Stimulated activated CD4-positive, alpha-beta T cell treated with anti-CD3 and anti-CD28 coated beads, Interleukin-4, amount 100 ng/mL, for 24 hours (primary cell): ENCODE data around the gene GPR108.

Experiments used
- DNase-seq: peaks from one replicate; pipeline ENCODE4 v3.0.0-alpha.2; 2020

GPR108 gene

DNA sequence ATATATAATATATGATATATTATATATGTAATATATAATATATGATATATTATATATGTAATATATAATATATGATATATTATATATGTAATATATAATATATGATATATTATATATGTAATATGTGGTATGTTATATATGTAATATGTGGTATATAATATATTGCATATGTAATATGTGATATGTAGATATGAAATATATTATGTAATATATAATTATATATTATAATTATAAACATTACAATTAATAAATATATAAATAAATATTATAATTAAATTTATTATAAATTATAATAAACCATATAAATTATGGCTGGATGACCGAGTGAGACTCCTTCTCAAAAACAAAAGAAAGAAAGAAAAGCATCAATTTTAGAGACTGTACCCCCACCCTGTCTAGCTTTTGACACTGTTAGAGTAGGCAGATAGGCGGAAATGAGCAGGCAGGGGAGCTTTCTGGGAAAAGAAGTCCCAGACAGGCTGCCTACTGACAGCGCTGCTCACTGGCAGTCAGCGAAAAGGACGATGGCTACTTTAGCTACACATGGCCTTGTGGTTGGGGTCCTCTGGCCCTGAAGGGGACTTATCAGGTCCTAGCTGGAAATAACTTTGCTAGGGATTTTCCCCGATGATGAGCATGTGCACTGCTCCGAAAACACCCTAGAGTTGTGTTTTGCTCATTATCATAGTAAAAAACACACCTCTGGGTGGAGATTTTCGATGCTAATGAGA, 36.6 kb downstream of the GPR108 start:
- no peak for DNase-seq

DNA sequence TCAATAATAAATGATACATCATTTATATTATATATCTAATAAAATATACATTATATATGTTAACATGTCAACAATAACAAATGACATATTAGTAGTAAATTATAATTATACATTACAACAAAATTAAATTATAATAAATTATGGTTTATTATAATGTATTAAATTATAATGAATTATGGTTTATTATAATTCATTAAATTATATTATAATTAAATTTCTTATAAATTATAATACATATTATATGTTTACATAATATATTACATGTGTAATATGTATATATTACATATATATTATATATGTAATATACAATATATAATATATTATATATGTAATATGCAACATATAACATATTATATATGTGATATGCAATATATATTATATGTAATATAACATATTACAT, 37.4 kb downstream of the GPR108 start:
- DNase-seq: no peak

DNA sequence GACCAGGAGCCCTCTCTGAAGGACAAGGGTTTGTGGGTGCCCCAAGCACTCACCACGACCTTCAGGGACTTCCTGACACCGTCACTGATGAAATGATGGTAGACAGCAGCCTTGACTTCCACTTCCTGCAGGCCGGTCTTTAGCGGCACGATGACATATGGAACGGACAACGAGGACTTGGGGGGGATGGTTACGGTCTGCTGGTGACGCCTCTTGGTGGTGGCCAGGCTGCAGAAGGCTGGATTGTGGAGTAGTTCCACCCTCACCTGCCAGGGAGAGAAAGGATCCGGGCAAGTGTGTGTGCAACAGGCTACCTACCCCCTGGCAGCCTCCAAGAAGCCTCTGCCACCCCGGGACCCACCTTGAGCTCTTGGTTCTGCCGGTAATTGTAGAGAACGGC, 40.1 kb downstream of the GPR108 start:
- DNase-seq: no peak

DNA sequence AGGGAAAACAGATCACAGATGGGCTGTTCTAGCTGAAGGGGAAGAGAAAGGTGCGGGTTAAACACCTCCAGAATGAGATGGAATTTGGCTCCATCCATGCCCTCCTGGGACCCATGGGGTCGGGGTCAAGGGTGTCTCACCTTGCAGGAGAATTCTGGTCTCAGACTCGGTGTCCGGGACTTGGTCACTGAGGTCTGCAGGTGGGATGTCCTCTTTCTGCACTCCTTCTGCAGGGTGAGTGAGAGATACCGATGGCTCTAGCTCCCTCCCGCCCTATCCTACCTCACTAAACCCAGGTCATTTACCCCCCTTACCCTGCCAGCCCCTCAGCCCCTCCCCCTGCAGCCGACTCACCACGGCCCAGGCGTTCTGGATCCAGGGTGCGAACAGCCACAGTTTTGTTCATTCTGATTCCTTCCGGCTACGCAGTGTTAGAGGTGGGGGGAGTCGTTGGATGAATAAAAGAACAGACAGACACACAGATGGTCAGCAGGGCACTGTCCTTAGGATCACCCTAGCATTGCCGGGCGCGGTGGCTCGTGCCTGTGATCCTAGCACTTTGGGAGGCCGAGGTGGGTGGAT, 41.0 kb downstream of the GPR108 start:
- DNase-seq: no peak

DNA sequence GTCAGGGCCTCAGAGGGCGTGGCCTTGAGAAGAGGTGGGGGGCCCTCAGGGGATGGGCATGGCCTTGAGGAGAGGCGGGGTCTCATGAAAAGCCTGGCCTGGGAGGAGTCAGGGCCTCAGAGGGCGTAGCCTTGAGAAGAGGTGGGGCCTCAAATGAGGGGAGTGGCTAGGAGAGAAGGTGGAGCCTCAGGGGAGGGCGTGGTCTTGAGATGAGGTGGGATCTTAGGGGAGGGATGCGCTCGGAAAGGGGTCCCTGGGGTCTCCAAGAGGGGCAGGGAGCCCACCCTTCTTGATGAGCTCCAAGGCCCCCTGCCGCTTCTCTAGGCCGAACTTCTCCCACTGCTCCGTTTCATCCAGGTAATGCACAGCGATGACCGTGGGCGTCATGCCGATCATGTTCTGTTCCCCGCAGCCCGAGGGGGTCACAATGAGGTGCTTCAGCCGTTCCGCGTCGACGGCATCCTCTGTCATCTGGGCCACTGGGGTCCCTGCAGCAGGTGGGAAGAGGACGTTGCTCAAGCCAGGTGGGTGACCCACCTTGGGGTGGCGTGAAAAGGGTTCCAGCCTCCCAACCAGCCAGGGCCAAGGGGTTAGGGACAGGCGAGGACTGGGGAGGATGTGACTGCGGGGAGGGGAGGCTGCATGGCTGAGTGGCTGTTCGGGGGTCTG, 43.1 kb downstream of the GPR108 start:
- no peak for DNase-seq

DNA sequence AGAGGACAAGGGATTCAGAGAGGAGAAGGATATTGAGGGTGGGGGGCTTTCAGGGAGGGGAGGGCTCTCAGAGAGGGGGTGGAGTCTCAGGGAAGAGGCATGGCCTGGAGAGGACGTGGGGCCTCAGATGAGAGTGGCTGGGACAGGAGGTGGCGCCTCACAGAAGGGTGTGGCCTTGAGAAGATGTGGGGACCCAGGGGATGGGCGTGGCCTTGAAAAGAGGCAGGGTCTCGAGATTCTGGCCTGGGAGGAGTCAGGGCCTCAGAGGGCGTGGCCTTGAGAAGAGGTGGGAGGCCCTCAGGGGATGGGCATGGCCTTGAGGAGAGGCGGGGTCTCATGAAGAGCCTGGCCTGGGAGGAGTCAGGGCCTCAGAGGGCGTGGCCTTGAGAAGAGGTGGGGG, 43.7 kb downstream of the GPR108 start:
- DNase-seq: no peak

DNA sequence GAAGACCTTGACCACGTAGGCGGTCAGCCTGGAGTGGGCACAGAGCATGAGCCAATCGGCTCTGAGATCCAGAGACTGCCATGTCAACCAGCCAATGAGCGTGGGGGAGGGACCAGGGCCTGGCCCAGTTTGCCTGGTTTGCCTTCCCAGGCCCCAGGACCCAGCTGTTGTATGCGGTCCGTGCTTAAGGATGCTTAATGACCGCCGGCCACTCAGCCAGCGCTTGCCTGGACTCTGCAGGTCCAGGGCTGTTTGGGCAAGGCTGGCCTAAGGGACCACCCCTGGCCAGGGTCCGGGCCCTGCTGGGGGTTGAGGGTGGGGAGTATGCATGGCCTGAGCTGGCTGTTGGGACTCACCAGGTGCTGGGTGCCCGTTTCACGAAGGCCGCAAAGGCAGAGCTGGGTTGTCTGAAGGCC, 44.3 kb downstream of the GPR108 start:
- no peak for DNase-seq

DNA sequence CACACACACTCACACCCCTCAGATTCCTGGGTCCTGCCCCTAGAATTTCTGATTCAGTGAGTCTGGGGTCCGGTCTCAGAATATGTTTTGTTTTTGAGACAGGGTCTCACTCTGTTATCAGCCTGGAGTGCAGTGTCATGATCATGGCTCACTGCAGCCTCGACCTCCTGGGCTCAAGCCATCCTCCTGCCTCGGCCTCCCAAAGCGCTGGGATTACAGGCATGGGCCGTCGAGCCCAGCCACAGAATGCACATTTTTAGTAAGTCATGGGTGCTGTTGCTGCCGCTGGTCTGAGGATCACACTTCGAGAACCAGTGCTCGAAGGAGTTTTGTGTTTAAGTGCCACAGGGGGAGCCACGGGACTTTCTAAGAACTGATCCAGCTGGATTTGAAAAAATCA, 45.4 kb downstream of the GPR108 start:
- no peak for DNase-seq

DNA sequence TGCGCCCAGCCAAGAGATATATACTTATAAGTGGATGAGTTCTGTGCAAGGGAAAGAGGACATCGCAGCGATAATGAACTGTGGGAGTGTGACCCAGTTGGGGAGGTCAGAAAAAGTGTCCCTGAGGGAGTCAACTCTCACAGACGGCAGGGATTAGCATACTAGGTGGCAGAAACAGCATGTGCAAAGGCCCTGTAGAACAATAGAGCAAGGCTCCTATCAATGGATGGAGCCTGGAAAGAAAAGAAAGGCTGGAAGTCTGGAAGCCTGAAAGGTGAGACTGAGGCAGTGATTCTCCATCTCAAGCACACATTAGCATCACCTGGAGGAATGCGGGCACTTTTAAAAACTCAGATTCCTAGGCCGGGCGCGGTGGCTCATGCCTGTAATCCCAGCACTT, 46.0 kb downstream of the GPR108 start:
- DNase-seq: no peak

DNA sequence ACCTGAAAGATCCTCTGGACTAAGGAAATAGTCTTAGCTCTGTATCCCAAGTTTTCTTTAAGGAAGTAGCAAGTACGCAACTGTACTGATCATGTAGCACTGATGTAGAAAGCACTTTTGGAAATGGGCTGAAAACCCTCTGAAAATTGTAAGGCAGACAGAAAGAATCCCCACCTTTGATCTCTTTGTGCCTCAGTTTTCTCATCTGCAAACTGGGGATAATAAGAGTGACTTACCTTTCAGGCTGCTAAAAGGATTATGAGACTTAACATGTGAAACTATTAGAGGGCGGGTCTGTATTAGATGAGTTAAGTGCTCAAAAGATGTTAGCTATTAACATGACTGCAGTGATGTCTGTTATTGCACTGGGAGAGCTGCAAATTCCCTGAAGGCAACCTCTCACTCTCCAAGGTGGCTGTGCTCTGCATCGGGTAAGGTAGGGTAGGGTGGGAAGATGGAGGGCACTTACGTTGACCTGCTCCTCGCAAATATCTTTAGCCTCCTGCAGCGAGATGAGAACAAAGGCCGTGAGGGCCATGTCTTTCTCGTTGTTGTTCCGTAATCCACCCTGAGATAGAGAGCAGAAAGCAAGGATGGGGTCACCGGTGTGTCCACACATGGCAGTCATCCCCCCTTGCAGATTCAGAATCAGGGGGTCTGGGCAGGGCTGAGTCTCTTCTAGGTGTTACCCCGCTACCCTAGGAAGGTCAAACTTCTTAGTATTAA, 47.1 kb downstream of the GPR108 start:
- DNase-seq: no peak

DNA sequence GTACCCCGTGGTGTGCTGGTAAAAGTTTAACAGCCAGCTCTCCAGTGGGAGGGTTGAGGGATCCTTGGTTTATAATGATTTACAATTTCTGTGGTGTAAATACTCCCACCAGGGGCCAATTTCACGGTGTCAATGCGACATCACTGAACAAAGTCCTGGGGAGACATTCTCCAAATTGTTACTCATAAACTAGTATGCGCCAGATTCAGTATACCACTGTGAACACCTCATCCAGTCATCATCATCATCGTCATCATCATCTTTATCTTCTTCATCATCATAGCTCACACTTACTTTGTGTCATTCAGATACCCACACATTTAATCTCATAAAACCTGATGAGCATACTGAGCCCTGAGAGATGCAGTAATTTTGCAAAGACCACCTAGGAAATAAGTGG, 50.3 kb downstream of the GPR108 start:
- no peak for DNase-seq

DNA sequence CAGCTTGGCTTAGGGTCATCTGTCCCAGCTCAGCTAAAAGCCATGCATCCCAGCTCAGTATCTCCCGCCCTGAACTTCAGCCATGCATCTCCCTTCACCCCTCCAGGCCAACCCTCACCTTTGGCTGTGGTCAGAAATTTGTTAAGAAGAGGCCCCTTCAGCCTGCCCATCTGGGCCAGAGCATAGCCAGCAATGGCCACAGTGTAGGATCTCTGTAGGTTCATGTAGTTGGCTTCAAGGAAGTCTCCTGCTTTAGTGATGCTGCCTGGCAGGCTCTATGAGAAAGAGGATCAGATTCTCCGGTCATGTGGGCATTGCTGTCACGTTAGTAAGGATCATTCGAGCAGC, 50.8 kb downstream of the GPR108 start:
- no peak for DNase-seq

DNA sequence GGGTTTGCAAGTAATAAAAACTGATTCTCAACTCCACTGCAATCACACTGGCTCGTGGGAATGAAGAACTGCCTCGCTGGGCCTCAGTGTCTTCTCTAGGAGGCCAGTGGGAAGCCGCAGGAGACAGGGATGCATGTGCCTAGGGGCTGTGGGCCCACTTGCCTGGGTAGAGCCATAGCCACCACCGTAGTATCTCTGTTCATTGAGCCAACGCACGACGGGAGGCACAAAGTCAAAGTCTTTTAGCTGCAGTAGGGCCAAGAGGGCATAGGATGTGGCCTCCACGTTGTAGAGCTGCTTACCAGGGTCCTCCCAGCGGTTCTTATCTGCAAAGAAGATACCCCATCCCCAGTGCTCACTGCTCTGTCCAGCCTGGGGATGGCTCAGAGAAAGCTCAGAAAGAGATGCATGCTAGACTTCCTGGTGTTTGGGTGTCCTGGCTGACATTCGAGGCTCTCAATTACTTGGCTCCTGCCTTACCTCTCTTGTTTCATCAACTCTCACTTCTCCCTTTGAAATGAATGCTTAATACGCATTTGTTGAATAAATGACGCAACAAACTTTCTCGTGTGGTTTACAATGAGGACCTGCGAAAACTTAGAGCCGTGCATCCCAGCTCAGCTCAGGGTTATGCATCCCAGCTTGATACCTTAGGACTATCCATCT, 51.3 kb downstream of the GPR108 start:
- no peak for DNase-seq

DNA sequence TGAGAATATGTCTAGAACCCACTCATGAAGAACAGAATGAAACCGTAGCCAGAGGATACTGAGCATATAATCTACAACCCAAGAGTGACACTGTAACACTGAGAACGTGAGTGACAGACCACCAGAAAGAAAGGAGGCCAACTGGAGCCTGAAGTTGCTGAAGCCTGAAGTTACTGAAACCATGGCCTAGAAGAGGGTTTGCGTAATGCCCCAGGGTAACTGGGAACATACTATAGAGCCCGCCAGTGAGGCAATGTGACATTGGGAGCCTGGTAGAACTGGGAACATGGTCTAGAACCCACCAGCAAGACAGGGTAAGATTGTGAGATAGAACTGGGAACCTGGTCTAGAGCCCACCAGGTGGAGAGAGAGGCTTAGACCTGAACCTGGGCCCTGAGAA, 51.9 kb downstream of the GPR108 start:
- DNase-seq: no peak

DNA sequence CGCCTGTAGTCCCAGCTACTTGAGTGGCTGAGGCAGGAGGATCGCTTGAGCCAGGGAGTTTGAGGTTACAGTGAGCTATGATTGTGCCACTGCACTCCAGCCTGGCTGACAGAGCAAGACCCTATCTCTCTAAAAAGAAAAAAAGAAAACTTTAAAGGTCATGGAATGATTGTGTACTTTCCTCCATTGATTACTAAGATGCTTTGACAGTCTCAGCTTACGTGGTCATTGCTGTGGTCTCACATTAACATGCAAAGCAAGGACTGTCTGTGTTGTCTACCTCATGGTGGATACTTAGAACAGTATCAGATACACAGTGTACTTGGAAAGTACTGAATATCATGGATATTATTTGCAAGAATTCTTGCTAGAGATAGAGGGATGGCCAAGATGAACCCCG, 53.4 kb downstream of the GPR108 start:
- DNase-seq: no peak

DNA sequence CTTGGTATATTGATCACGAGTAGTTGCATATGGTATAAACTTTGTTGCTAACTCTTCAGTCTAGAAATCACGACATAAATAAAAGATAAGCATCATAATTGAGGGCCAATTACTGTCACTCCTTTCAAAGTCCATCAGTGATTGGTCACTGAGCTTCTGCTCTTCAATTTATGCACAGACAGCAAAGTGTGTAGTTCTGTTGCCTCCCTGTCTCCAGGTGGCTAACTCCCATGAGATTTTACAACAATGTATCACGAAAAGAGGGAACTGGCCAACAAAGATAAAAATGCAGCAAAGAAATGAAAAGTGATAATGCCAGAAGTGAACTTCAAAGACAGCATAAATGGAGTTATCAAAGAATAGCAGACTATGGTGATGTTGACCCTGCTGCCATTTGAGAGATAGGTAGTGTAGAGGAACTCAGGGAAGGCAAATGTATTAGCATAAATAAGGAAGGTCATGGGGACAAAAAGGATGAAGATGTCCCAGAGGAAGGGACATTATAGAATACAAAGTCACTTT, 54.7 kb downstream of the GPR108 start:
- DNase-seq: no peak

DNA sequence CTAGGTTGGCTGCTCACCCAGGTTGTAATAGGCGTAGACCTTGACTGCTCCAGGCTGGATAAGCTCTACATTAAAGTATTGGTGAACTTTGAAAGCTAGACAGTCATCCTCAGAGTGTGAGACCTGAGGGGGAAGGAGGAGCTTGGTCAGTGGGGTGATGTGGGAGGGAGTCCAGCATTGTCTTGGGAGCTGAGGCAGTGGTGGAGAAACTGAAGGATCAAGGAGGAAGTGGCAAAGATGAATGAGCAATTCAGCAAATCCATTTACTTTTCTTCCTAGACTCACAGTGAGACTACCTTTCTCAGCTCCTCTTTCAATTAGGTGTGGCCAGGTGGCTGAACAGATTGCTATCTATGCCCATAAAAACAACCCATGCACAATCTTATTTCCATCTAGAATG, 57.2 kb downstream of the GPR108 start:
- DNase-seq: no peak
